Measurements from ENCODE around the gene PHACTR4.
A peak's percentile ranks its signal among the peaks of the same experiment; 100 is the strongest.
"Not testable (repeated sequence)": the region's sequence is repeated elsewhere in the genome, so short reads cannot be mapped to it uniquely, and the experiment has no call there.

The PHACTR4 gene

DNA sequence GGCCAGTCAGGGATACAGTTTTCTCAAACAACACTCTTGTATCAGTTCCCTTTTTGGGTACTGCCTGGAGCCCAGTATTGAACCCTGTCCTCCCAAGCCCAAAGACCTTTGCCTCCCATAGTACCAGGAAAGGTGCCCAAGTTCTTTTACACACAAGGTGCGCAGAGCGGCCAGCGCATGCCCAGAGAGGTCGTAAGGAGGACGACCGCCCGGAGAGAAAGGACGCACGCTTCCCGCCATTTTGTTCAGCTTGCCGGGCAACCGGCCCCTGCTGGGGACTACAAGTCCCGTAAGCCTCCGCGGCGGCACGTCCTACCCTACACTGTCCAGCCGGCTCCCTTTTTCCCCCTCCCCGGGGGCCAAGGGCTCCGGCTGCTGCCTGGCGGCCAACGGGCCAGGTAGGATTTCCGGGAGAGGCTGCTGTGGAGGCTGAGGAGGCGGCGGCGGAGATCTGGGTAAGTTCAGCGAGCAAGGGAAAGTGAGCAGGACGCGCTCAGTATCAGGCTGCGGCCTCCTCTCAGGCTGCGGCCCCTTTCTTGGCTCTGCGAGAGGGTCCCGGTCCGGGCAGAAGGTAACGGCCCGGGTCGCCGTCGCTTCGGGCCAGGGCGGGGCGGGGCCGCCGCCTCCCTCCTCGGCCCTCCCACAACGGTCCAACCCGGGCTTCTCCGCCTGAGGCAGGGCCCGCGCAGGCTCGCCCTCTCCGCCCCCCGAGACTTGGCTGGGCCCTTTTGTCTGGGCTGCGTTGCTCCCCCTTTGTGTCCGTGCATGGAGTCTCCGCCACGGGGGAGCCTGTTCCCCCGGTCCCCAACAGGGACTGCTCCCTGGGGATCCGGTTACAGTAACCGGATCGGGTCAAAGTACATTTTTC lies at the start of gene PHACTR4:
TSS of gene PHACTR4 (plus strand) at position 370 of the 868 bp plus-strand sequence. CDS start 37,708 bp downstream, outside the sequence.
- peak; percentile 73 for DNase-seq (ENCODE audit: low read depth)

DNA sequence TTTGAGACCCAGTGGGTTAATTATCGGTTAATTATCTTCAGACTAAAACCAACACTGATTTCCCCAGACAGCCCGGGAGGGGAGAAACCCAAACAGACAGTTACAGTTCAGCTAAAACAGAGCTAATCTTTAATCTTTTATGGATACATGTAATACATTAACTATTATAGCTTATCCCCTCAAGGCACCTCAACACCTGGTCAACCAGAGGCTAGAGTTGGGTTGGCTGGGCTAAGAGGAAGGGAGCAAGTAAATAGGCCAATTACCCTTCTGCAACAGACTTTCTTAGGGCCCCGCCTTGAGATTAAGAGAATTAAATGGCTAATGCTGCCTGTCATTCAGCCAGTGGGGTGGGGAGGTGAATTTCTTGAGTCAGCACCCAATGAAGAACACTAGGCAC lies 47.3 kb upstream of the PHACTR4 start:
- no peak for DNase-seq (ENCODE audit: low read depth)

DNA sequence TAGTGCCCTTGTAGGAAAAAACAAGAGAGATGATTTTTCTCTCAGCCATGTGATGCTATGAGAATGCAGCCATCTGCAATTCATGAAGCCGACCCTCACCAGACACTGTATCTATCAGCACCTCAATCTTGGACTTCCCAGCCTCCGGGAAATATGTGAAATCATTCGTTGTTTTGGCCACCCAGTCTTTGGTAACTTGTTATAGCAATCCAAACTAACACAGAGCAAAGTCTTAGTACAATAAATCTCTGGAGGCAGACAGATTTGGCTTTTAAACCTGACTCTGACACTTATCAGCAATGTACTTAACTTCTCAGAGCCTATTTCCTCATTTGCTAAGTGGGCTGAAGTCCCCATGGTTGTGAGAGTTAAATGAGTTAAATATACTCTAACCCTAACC lies 45.8 kb upstream of the PHACTR4 start:
- no peak for DNase-seq (ENCODE audit: low read depth)

- DNase-seq (ENCODE audit: low read depth): no peak
Measured at GRCh38 chr1:28326515-28326914, 43.0 kb upstream of the PHACTR4 start.

DNA sequence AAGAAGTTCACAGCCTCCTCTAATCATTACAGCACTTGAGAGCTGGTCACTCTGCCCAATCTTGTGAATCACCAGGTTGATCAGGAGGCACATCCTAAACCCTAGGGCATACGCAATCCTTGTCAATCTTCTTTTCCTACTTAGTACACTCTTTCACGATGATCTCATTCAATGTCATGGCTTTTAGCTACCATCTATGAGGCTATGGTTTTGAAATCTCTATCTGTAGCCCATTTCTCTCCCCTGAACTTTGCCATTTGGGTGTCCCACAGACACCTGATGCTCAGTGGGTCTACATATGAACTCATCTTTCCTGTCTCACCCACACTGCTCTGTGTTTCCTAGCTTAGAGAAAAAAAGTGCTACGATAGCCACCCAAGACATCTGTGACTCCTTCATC lies 42.6 kb upstream of the PHACTR4 start:
- DNase-seq (ENCODE audit: low read depth): no peak

DNA sequence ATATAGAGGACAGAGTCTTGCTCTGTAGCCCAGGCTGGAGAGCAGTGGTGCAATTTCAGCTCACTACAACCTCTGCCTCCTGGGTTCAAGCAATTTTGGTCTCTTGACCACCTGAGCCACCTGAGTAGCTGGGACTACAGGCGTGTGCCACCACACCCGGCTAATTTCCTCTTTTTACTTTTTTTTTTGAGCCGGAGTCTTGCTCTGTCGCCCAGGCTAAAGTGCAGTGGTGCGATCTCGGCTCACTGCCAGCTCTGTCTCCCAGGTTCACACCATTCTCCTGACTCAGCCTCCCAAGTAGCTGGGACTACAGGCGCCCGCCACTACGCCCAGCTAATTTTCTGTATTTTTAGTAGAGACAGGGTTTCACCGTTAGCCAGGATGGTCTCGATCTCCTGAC lies 42.1 kb upstream of the PHACTR4 start:
- DNase-seq (ENCODE audit: low read depth): not testable (repeated sequence)

DNA sequence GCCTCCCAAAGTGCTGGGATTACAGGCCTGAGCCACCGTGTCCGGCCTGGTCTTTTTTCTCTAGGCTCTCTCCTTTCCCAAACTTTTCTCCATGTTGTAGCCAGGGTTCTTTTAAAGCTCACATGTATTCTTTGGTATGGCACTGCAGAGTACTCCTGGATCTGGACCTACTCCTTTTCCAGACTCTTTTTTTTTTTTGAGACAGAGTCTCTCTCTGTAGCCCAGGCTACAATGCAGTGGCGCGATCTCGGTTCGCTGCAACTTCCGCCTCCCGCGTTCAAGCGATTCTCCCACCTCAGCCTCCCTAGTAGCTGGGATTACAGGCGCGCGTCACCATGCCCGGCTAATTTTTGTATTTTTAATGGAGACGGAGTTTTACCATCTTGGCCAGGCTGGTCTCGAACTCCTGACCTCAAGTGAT lies 41.3 kb upstream of the PHACTR4 start:
- no peak for DNase-seq (ENCODE audit: low read depth)

DNA sequence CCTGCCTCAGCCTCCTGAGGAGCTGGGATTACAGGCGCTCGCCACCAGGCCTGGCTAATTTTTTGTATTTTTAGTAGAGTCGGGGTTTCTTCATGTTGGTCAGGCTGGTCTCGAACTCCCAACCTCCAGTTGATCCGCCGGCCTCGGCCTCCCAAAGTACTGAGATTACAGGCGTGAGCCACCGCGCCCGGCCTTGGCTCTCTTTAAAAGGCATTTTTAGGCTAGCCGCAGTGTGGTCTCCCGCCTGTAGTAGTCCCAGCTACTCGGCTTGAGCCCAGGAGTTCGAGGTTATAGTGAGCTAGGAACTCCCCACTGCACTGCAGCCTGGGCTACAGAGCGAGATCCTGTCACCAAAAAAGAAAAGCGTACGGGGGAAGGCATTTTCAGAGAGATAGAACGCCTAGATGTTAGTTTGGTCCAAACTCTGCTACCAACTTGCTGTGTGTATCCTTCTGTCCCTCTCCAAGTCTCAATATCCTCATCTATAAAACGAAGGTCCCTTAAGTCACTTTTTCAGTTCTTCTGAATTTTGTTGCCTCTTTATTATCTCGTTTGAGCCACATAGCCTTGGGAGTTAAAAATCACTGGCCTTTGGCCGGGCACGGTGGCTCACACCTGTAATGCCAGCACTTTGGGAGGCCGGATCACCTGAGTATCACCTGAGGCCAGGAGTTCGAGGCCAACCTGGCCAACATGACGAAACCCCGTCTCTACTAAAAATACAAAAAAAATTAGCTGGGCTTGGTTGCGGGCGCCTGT lies 40.0 kb upstream of the PHACTR4 start:
- DNase-seq (ENCODE audit: low read depth): peak; percentile 28

DNA sequence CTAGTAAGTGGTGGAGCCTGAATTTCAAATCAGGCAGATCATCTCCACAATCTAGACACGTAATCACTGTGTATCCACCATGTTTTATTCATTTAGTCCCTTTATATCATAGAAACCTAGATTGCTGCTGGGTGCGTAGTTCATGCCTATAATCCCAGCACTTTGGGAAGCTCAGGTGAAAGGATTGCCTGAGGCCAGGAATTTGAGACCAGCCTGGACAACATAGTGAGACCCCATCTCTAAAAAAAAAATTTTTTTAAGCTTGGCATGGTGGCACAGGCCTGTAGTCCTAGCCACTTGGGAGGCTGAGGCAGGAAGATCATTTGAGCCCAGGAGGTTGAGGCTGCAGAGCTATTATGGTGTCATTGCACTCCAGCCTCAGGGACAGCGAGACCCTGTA lies 30.6 kb upstream of the PHACTR4 start:
- no peak for DNase-seq (ENCODE audit: low read depth)

DNA sequence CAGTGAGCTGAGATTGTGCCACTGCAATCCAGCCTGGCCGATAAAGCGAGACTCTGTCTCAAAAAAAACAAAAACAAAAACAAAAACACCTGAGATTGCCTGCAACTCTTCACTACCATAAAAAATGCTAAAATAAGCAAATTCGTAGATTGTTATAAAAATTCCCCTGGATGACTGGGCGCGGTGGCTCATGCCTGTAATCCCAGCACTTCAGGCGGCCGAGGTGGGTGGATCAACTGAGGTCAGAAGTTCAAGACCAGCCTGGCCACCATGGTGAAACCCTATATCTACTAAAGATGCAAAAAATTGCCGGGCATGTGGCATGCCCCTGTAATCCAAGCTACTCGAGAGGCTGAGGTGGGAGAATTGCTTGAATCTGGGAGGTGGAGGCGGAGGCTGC lies 30.0 kb upstream of the PHACTR4 start:
- no peak for DNase-seq (ENCODE audit: low read depth)

DNA sequence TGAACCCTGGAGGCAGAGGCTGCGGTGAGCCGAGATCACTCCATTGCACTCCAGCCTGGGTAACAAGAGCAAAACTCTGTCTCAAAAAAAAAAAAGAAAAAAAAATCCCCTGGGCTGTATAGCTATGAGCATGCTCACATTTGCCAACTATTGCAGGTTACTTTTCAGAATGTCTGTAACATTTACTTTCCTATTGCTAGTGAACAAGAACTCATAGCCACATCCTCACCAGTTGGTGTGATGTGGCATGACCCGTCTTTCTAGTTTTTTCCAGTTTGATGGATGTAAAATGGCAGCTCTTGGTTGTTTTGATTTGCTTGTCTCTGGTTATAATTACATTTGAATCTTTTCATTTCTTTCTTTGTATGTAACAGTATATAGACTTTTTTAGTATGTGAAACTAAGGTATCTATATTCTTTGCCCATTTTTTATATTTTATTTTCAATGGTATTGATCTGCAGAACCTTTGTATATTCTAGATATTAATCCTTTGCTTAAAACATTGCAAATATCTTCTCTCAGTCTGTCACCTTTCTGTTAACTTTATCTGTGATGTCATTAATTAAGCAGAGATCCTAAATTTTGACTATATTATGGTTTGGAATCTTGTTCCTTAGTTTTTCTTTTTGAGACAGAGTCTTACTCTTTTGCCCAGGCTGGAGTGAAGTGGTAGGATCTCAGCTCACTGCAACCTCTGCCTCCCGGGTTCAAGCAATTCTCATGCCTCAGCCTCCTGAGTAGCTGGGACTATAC lies 29.1 kb upstream of the PHACTR4 start:
- DNase-seq (ENCODE audit: low read depth): no peak

GRCh38 chr1:28341591-28341990 lies 27.9 kb upstream of the PHACTR4 start:
- no peak for DNase-seq (ENCODE audit: low read depth)

DNA sequence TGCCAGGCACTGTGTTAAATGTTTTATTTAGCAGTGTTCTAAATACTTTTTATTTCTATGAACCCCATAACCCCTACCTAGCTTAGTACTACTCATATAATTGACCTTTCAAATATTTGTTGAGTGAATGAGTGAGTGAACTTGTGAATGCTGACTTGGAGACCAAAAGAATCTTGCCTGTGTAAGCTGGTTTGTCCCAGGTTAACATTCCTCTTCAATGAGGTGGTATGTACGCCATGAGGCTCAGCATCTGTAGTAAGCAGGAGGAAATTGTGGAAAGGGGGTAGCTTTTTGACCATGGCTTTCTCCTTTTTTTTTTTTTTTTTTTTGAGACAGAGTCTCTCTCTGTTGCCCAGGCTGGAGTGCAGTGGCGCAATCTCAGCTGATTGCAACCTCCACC lies 26.1 kb upstream of the PHACTR4 start:
- no peak for DNase-seq (ENCODE audit: low read depth)

DNA sequence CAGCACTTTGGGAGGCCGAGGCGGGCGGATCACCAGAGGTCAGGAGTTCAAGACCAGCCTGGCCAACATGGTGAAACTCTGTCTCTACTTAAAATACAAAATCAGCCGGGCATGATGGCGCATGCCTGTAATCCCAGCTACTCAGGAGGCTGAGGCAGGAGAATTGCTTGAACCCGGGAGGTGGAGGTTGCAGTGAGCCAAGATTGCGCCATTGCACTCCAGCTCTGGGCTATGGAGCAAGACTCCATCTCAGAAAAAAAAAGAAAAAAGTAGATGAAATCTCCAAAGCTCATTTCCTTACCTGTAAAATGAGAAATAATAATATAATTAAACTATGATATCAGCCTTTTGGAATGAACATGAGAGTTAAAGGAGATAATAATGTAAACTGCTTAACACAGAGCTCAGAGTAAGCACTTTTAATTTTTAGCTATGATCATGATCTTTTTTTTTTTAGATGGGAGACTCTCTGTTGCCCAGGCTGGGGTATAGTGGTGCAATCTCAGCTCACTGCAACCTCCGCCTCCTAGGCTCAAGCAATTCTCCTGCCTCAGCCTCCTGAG lies 16.2 kb upstream of the PHACTR4 start:
- DNase-seq (ENCODE audit: low read depth): not testable (repeated sequence)

- no peak for DNase-seq (ENCODE audit: low read depth)
Measured at GRCh38 chr1:28354121-28354520, 15.4 kb upstream of the PHACTR4 start.

- DNase-seq (ENCODE audit: low read depth): no peak
Measured at GRCh38 chr1:28358716-28359115, 10.8 kb upstream of the PHACTR4 start.

- peak; percentile 60 for DNase-seq (ENCODE audit: low read depth)
Measured at GRCh38 chr1:28359592-28360239, 9.8 kb upstream of the PHACTR4 start.

GRCh38 chr1:28364888-28365287 lies 4.7 kb upstream of the PHACTR4 start:
- no peak for DNase-seq (ENCODE audit: low read depth)

DNA sequence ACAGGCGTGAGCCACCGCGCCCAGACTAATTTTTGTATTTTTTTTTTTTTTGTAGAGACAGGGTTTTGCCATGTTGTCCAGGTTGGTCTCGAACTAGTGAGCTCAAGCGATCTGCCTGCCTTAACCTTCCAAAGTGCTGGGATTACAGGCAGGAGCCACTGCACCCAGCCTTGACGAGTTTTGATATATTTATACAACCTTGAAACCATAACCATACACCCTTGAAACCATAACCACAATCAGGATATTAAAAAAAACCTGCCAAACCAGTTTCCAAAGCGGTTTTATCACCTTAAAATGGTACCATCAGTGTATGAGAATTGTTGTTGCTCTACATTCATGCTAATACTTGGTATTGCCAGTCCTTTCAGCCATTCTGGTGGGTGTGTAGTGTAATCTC lies 3.7 kb upstream of the PHACTR4 start:
- no peak for DNase-seq (ENCODE audit: low read depth)

GRCh38 chr1:28368608-28369007 lies 932 bp upstream of the PHACTR4 start:
- DNase-seq (ENCODE audit: low read depth): not testable (repeated sequence)

DNA sequence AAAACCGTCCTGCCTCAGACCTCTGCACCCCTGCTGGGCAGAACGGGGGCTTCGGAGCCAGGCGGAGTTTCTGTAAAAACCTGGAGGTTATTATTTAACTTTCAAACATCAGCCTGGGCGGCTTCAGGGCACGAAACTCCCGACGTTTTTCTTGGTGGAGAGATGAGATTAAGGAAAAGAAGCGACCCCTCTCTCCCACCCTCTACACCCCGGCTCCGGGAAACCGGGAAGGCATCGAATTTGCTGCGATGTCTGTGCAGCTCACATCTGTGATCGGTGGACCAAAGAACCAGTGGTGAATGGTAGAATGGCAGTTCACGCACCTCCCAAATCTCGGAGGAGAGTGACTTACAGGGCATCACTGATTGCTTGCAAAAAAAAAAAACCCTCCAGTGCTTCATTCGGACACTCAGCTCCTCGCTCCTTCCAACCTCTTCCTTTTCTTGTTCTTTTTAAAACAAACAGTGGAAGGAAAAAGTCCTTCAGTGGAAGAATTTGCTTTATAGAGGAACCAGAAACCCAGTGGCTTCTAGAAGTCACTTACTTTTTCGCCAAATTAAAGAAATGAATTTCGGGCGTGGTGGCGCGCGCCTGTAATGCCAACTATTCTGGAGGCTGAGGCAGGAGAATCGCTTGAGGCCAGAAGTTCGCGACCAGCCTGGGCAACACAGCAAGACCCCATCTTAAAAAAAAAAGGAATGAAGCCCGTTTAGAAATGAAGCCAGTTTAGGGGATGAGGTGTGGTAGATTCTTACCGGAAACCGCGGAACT lies 884 bp downstream of the PHACTR4 start:
- DNase-seq (ENCODE audit: low read depth): no peak
